Head of caudate nucleus (tissue), 42 donors: Measurements from ENCODE around the gene HM13.
A peak's percentile ranks its signal among the peaks of the same experiment; 100 is the strongest.
"Not testable (repeated sequence)": the region's sequence is repeated elsewhere in the genome, so short reads cannot be mapped to it uniquely, and the experiment has no call there.

ENCODE experiments used
- DNase-seq, 42 donors: peaks; one replicate each; pipeline versions ENCODE4 v3.0.0 to v3.0.0-alpha.2; 2020 to 2021; ENCODE audit warnings: mixed read lengths in 7 of 42
- intact Hi-C: fragments of 100-400 bp; cut with DNase I; formaldehyde crosslinking; loops from one replicate; pipeline ENCODE4 v1.15.0; 2022

Gene HM13

DNA sequence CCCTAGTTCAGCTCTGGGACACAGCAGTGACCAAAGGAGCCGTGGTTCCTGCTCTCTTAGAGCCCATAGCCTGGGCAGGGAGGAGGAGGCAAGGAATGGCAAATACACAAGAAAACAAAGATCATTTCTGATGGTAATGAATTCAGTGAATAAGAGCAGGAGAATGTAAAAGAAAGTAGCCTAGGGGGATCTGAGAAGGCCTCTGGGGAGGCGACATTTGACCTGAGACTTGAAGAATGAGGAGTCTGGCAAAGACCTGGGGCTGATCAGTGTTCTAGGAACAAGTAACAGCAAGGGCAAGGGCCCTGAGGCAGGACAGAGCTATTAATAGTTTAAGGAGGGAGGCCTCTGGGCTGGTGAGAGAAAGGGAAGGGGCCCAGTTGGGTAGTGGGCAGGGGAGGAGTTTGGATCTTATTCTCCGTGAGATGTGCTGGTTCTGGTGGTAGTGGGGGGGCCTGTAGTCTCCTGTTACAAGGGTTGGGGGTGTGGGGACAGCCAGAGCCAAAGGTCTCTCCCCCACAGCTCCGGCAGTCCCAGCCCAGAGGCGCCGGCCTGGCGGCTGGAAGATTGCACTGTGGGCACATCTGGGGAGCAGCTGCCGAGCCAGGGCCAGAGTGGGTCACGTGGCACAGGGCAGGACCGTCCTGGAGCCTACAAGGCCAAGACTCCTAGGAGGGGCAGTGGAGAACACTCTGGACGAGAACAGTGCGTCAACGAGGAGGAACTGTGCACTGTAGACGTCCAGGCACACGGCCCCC, 81.6 kb downstream of the HM13 start:
- intact Hi-C loops = no loop called here
- DNase-seq = peak in 14 of 42 donors; percentile 17 to 56 (median 36)

- intact Hi-C loops = not testable (repeated sequence)
Measured at GRCh38 chr20:31596412-31596715, 82.1 kb downstream of the HM13 start.

GRCh38 chr20:31596831-31597480, 82.7 kb downstream of the HM13 start:
- no peak for DNase-seq
- intact Hi-C loops = no loop called here

More at GRCh38 chr20:31596412-31596715, 82.1 kb downstream of the HM13 start:
- not testable (repeated sequence) for DNase-seq

DNA sequence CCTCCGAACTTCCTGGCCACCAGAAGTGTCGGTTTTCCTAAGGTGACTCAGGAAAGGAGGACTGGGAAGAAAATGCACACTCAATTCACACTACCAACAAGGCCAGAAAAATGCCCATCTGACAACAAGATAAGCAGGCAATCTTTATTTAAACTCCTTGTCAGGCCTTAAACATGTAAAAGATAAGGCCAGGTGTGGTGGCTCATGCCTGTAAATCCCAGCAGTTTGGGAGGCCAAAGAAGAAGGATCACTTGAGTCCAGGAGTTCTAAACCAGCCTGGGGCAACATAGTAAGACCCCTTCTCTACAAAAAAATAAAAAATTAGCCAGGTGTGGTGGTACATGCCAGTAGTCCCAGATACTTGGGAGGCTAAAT, 83.2 kb downstream of the HM13 start:
- DNase-seq = no peak
- intact Hi-C loops = no loop called here

DNA sequence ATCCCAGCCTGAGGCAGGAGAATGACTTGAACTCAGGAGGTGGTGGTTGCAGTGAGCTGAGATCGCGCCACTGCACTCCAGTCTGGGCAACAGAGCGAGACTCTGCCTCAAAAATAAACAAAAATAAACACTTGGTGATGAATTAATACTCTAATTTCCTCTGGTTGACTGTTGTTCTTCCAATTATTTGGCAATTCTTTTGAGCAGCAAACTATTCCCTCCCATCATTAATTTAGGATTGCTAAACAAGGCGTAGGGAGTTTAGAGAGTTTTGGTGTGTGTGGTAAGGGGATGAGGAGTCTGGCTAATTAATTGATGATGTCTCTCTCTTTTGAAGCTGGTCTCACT, 88.2 kb downstream of the HM13 start:
- intact Hi-C loops = no loop called here
- DNase-seq = no peak

DNA sequence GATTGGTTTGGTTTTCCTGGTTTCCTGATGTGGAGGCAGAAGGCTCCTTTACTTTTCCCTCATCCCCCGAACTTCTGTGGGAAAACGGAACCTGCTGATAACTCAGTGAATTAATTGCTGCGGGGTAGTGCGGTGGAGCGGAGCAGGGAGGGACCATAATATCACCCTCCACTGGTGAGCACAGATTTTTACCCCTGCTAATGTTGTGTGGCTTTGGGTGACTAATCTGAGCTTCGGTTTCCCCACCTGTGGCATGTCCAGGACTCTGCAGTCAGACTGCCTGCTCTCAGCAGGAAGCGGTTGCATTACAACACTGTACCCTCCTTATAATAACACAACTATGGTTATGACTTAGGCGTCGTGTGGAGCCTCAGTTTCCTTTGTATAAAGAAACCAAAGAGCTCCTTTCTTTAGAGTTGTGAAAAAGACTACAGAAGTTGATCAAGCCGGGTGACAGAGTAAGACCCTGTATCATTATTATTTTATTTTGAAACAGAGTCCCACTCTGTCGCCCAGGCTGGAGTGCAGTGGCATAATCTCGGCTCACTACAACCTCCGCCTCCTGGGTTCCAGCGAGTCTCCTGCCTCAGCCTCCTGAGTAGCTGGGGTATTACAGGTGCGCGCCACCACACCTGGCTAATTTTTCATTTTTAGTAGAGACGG, 88.7 kb downstream of the HM13 start:
- intact Hi-C loops = no loop called here
- no peak for DNase-seq

GRCh38 chr20:31603822-31604566, 89.8 kb downstream of the HM13 start:
- intact Hi-C loops = no loop called here
- DNase-seq = peak; percentile 85 to 97 (median 94)

DNA sequence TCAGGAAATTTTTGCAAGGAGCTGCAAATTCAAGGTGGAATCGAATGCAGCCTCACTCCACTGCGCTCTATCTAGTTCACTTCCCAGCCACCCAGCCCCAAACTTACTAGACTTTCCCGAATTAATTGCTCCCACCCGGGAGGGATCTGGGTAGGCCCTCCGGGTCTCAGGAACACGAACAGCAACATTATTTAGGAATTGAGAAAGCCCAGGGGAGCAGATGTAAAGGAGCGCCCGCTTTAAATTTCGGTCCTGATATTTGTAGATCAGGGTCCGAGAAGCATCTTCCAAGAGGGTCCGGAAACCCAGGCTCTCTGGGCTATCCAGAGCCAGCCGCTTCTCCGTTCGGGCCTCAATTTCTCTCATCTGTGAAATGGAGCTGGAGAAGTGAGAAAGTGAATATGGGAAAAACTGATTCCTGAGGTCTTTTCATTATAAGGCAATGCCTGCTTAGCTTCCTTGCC, 90.4 kb downstream of the HM13 start:
- intact Hi-C loops = no loop called here
- DNase-seq = peak in 1 of 42 donors; percentile 45

- DNase-seq = peak; percentile 89 to 98 (median 96)
- intact Hi-C loops = no loop called here
Measured at GRCh38 chr20:31605031-31605901, 91.0 kb downstream of the HM13 start, which contains the start of gene ID1. TSS of gene ID1 (plus strand) at chr20:31605289. CDS start at chr20:31605388, 99 bp downstream.

GRCh38 chr20:31605902-31606803, 91.9 kb downstream of the HM13 start:
- DNase-seq = peak in 11 of 42 donors; percentile 10 to 50 (median 27)
- intact Hi-C loops = no loop called here

DNA sequence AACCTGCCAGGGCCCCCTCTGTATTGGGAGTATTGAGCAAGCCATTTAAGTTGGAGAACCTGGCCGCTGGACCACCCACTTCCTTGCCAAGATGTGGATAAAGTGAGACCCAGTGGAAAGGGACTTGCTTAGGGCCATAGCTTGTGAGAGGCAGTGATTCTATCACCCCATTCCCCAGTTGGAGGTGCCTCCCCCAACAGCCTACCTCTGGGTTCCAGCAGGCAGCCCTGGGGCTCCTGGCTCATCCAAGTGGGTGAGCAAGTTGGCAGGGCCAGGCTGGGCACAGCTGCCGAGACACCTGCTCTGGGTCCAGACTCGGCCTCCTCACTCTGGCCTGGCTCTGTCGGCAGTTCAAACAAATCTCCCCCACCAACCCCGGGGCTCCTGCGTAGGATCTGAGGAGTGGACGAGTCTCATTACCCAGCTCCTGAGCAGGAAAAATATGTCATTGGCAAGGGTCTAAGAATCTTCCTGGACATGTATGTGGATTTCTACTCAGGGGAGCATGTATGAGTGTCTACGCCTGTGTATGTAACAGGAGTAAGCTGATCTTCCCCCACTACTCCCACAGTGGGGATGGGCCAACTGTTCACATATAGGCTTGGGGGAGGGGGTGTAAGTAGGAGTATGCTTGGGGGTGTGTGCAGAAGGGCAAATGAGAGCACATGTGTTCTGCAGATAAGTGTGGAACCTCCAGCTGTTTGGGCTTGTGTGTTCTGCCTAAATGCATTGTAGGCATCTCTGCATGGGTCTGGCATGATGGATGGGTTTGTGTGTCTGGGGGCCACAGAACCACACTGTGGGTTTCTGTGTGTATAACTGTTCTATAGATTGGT, 92.8 kb downstream of the HM13 start:
- intact Hi-C loops = no loop called here
- DNase-seq = peak in 1 of 42 donors; percentile 16

- intact Hi-C loops = no loop called here
- DNase-seq = no peak
Measured at GRCh38 chr20:31607640-31608250, 93.5 kb downstream of the HM13 start.

- peak in 38 of 42 donors; percentile 22 to 71 (median 44) for DNase-seq
- intact Hi-C loops = no loop called here
Measured at GRCh38 chr20:31608251-31608945, 94.2 kb downstream of the HM13 start.

- not testable (repeated sequence) for DNase-seq
- intact Hi-C loops = loop anchor here (2.0 kb wide), 2 partner anchors 43 to 51 kb away; no protein-coding TSS in a partner anchor
Measured at GRCh38 chr20:31612271-31612640, 98.0 kb downstream of the HM13 start.

DNA sequence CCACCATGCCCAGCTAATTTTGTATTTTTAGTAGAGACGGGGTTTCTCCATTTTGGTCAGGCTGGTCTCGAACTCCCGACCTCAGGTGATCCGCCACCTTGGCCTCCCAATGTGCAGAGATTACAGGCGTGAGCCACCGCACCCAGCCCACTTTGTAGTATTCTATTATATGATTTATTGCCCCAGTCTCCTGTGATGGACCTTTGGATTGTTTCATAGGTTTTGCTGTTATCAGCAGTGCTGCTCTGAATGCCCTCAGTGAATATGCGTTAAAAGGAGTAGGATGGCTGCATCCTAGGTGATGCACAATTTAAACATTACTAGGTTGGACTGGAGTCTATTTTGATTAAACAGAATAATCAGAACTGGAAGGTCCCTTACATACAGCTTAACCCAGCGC, 101.2 kb downstream of the HM13 start:
- intact Hi-C loops = no loop called here
- no peak for DNase-seq
